HG03571 (cell line): Measurements from ENCODE around the gene PPP2R2B.
A peak's percentile ranks its signal among the peaks of the same experiment; 100 is the strongest.

Experiments
- ATAC-seq: cut with Tn5 transposase; IDR thresholded peaks from one replicate; pipeline ENCODE4 v1.9.1; 2021; ENCODE audit not compliant: unreplicated experiment

Gene PPP2R2B

DNA sequence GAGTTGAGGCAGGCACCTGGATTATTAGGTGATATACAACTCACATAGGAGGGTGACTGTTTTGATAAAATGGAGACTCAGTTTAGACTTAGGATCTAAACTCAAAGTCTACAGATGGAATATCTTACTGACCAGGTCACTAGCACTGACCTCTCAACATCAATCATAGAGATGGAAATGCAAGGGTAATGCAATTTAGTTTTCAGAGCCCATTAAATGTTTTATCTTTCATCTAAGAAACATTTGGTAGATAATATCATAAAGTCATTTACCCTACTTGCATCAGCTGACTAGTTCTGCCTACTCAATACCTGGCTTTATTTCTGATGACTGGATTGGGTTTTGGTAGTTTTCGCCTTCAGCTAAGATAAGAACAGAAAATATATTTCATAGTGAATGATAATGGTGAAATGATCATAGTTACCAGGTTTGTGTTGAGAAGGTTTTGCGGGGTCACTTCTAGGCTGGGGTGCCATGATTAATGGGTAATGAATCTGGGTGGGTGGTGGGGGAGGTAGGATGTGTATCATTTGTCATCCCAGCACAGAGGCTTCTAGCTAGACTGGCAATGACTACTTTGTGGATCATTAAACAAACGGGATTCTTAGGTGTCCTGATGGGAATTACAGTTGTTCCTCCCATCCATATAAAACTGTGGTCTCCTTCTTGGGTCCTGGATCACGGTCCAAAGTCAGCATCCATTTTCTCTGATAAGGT lies 173.4 kb downstream of the PPP2R2B start:
- ATAC-seq, result no peak

DNA sequence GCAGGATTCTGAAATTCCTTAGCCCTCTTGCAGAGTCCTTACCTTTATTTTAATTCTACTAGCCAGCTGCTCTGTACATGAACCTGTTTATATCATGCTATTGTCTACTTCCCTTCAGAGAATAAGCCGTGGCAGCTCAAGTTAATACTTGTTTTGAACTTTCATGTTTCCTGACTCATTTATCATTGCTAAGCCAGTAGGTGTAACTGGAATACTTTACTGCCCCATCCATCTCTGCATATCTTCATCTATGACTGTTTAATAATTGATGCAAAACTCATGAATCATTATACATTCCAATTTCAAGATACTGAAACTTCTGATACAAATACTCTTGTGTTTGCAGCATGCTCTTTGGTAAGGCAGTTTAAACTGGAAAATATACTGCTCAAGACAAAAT lies 174.7 kb downstream of the PPP2R2B start:
- ATAC-seq, result no peak

DNA sequence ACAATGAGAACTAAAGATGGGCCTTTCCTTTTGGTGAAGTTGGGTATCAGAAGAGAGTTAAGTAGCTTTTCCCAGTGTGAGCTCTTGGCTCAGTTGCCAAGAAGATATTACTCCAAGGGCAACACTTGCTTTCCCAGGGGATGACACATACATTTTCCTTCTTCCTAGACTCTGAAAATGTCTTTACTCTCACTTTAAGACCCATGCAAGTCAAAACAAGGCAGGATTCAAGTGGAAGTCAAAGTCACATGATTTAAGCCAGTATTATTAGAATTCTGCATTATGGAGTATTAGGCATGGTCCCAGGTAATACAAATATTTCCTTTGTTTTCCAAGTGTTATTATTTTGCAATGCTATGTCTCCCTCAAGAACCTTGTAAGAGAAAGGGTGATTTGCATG lies 175.1 kb downstream of the PPP2R2B start:
- no peak for ATAC-seq

DNA sequence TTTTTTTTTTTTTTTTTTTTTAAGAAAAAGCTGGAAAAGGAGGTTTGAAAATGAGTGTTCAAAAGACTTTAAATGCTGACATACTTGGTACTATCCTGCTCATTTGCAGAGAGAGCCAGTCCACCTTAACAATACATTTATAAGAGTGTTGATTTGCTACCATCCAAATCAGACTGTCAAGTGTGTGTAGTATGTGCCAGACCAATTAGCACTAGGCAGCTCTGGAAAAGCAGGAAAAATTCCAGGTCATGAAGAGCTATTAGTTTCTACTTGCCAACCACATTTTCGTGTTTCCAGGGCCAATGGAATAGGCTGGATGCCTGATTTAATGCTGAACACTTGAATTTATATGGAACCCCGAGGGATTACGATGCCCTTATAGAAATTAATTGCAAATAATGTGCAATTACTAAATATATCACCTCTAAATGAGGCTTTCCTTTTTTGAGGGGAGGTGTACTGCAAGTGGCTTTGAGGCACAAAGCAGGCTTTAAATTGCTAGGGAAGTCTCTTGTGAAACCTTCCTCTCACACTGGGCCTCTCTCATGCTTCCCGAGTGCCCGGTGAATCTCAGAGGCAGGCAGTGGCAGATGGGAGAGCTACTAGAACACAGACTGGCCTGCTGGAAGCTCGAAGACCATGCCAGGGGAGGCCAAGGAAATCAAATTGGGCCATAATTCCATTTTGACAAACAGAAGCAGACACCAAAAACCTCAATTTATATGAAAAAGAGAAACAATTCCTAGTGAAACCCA lies 178.7 kb downstream of the PPP2R2B start:
- no peak for ATAC-seq

DNA sequence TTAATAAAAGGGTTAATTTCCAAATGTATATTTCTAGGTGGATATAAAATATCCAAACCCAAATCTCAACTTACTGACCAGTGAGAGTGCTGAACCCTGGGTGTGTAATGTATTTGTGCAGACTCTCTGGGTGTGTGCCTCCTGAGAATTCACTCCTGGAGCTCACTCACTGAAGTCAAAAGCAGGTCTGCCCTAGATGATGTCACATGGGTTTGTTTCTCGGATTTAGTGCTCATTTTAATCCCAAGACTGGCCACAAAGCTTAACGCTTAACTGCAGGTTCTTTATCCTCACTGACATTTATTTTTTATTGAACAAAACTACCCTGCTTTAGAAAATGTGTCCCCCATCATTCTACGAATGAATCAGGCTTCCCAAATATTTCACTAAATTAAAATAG lies 179.4 kb downstream of the PPP2R2B start:
- no peak for ATAC-seq

DNA sequence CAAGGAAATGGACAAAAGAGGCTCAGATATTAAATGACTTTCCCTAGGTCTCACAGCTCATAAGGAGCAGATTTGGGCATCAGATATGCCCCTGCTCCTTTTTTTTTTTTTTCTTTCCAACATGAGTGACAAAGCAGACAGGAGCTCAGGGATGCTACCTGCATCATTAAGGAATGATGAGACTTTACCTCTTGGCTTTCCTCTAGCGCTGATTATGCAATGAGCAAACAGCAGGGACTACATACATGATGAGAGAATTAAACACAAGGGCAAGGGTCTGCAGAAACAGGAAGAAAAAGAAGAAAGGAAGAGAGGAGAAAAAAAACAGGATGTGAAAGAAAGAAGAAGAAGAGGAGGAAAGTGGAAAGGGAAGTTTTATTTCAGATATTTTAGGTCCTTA lies 179.9 kb downstream of the PPP2R2B start:
- ATAC-seq, result no peak

DNA sequence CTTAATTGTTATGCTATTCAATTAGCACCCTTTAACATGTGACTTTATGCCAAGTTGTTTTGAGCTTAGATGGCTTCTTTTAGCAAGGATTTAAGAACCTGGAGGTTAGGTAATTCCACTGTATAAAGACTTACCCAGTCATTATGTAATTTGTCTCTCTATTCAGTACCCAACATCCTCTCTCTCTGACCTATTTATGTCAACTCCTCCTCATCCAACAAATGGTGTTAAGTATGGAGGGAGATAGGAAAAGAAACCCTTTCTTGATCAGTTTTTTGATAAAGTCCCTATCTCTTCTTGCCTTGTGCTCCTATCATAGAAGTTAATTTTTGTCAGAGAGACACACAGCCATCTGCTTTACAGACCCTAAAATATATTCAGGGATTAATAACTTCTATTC lies 181.3 kb downstream of the PPP2R2B start:
- ATAC-seq, result no peak

DNA sequence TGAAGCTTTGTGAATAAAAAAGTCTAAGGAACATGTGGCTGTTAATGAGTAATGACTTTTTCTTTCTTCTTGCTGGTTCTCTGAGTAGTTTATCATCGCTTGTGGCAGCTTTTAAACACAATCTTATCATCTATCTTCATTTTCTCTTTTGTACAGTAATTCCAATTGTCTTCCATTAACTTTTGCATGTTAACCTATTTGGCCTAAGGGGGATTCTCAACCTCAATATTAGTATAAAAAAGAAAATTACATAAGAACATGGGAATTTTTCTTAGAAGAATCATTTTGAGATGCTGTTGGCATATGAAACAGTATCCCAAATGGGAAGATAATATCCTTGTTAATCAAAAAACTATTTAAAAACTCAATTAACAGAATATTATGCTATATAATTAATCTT lies 182.9 kb downstream of the PPP2R2B start:
- ATAC-seq, result no peak

DNA sequence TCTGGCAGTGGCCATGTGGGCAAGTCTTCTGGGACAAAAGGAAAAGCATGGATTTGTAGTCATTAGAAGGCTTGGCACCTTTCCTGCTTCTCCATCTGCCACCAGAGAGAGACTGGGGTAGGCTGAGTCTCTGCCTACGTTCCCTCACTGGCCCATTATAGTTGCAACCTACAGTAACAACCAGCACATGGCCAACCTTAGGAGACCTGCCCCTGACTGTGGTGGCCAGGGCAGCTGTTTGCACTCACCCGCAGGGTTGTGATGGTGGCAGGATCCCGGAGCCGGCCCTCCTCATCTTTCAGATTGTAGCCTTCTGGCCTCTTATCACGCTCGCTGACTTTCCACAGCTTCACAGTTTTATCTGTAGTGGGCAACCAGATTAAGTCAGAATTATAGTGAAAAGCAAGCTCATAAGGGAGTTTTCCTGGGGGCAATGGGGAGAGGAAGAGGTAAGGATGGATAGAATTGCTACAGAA lies 187.6 kb downstream of the PPP2R2B start:
- ATAC-seq, result no peak

DNA sequence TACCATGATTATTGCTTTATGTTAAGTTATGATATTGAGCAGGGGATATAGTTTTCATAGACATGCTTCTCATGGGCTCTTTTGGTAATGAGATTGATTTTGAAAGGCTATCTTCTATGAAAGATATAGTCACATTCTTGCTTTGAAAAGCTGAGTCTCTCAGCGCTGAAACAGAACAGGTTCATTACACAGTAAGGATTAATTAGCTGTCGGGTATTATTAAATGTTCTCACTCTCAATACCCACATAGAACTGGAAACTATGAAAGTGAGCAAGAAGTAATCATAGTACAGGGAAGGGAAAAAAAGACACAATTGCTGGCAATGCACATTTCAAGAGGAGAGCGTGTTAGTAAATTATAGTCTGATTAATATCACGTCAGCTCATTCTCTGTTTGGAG lies 190.9 kb downstream of the PPP2R2B start:
- no peak for ATAC-seq

DNA sequence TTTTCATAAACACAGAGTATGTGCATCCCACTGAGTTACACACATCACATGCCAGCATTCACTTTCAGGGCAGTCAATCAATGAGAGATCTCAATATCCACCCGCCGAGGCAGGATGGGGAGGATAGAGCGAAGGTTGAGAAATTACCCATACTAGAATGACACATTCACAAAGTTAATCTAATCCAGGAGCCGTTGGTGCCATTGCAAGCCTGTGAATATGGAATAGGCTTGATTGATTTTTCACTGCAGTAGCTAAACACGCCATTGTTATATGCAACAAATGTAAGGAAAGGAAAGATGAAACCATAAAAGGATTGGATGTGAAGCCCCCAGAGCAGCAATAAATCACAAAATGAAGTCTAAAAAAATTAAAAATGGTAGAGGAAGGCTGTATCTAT lies 194.7 kb downstream of the PPP2R2B start:
- ATAC-seq, result no peak

DNA sequence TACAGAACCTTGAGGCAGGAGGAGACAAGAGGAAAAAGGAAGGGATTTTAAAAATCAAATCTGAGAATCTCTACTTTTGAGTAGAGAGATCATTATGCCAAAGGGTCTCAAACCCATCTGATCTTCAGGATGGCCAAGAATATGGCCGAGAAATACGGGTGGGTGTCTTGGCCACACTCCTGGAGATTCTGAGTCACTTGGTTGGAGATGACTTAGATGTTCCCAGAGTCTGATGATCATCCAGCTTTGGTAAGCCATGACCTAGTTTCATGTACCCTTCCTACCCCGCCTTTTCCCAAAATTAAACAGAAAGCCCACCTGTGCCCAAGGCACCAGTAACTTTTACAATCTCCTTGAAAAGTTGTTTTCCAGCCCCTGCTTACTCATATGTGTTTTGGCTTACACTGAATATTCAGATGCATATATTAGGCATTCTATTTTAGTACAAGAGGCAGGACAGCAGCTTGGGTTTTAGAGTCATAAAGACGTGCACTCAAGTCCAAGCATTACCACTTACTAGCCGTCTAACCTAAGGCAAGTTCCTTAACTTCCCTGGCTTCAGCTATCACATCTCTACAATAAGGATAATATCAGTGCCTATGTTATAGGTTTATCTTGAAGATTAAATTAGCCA lies 195.5 kb downstream of the PPP2R2B start:
- no peak for ATAC-seq

DNA sequence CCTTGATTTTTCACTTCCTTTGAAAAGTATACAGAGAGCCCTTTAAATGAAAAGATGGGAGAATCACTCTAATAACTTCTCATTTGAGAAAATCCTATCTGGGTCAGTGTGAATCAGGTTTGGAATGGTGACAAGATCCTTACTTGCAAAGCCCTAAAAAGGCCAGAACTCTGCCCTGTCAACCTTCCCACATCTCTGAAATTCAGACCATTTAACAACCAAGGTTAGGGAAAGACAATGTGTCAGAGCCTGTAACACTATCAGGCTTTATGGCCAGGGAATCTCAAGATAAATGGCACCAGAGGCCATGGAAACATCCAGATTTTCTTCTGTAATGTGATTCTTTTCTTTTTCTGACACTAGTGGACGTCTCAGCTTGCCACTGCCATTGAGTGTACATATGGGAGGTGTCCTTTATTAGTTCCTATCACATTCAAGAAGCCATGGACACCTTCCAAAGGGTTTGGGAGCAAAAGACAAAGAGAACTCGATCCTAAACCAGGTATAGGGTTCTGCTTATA lies 196.9 kb downstream of the PPP2R2B start:
- no peak for ATAC-seq

DNA sequence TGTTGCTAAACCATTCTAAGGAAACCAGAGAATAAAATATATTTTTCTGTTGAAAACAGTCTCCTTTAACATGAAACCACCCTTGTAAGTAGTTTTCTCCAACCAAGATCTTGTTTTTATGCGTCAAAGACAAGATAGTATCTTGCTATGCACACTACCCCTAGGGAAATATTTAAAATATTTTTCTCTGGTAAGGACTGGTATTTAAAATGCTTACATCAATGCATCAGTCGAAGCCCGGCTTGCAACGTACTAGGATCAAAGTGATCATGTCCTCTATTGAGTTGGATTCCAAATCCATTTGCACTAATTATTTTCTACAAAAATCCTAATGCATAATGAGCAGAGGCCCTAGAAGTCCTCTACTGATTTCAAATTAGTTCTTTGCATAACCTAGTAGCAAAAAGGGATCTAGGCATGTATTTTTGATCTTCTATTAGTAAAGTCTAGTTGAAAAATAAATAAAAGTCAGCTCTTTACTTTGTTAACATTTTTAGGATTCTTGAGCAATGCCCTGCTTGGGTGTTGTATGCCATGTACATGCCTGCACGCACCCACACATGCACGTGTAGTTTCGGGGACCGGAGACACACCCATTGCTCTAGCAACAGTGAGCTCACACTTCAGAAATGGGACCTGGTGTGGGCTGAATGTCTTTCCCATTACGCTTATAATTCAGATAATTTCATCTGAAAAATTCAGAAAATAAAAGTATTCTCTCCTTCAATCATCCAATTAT lies 197.5 kb downstream of the PPP2R2B start:
- no peak for ATAC-seq

DNA sequence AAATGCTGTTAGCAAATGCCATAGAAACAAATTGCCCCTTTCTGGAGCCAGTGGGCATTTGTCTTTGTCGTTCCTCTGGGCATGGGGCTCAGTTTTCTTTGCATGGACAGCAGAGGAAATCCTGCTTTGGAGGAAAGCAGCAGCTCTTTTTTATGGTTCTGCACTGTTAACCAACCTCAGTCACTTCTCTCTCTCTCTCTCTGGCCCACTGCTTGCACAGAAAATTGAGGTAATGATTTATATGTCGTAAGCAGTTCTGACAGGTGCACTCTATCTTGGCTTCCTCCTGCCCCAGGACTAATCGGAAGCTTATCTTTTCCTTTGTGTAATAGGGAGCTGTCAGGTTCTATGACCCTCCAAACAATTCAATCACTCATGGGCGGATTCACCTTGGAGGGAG lies 202.9 kb downstream of the PPP2R2B start:
- peak; percentile 100 for ATAC-seq

DNA sequence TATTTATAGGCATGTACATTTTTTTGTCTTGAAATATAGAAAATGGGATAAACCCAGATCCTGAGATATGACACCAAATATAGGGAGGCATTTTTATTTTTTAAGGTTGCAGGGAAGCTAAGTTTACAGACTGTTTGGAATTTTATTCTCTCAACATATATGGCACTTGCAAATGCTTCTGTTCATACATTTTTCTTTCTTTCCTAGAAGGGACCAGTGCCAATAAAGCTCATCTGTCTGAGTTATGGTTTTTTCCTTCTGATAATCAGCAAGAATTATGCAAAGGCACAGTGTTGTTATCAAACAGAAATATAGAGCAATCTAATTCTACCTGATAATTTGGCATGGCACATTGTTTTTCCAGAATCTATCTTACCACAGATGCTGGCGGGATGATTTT lies 205.7 kb downstream of the PPP2R2B start:
- ATAC-seq, result no peak

DNA sequence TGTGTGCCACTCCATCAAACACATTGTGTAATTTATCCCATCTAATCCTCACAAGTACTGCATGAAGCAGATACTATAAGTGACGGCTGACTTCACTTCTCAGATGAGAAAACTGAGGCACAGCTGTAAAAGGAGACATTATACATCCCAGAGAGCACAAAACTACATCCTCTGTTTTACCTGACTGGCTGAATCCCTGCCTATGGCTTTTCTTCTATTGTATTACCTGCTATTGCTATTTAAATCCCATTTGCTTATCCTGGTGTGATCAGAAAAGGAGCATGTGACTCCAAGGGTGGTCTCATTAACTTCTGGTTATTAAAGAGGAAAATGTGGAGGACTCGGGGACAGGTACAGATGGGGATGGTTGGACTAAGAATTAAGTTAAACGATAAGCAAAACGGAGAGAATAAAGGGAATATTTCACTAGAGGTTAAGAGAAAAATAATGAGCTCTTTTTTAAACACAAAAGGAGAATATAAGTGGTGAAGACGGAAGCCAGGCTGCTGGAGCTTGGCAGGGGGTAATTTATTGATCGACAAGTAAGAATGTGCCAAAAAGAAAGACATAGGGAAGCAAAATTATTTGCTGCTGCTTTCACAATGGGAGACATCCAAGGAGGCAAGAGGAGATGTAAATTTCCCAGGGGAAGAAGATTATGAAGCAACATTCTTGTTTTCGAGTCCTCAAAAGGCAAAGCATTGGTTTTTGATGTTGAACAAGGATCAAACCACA lies 206.8 kb downstream of the PPP2R2B start:
- no peak for ATAC-seq

DNA sequence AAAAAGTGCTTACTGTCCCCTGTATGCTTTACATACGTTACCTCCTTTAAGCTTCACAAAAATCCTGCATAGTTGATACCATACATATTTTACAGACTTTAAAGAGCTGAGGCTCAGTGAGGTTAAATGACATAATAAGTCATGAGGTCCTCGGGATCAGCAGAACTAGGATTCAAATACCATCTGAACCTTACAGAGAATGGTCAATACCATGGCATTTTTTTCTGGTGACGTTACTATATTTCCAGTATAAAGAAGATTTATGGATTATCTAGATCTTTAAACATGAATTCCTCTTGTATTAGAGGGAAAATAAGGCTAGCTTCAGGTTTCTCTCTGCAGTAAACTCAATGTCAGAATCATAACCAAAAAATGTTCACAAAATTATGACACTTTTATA lies 208.9 kb downstream of the PPP2R2B start:
- ATAC-seq, result no peak

DNA sequence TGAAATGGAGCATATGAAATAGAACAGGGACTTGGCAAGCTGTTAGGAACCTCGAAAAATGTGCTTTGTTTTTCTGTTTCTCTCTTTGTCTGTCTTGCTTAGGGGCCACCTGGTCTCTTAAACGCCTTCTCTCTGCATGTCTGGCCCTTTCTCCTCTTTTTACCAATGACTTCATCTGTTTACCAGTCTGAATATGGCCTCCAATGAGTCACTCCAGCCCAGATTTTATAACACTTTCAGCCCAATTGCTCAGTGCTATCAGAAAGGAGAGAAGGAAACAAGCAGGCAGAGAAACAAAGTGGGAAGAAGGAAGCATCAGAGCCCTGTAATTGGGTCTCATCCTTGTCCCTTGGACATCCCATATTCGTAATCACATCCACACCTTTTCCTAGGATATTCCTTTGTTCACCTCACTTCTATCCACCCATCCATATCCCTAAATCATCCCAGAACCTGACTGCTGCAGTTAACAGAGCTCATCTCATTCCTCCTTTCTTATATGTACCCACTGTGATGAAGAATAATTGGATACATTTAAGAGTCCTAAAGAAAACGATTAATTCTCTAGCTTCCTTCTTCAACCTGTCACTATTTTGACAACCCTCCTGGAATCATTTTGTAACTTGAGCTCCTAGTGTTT lies 210.8 kb downstream of the PPP2R2B start:
- ATAC-seq, result no peak

DNA sequence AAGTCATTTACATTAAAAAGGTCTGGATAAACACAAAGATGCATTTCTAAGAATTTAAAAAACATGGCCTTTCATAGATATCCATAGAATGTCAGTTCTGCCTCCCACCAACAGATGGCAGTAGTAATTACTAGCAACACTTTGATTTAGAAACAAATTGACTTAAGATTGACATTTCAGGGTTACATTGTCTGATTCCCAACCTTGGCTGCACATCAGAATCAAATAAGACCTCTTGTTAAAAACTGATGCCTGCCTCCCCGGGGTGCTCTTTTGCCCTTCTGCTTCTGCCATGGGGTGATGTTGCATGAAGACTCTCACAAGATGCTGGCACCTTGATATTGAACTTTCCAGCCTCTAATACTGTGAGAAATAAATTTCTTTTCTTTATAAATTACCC lies 216.3 kb downstream of the PPP2R2B start:
- no peak for ATAC-seq
